Heart left ventricle (tissue), 13 donors: ENCODE measurements around the gene CCDC54.

Source experiments
- CTCF ChIP-seq, 12 donors: fragments of 200-600 bp; sonication (generic) in 4 of 12; IDR thresholded peaks; one replicate each; pipeline versions ENCODE4 v1.5.0 to v1.8.0; 2018 to 2022; ENCODE audit warnings: antibody characterized with exemption in 12 of 12, mild to moderate bottlenecking in 5 of 12
- POLR2A ChIP-seq, 2 donors: fragments of 450-650 bp; IDR thresholded peaks; one replicate each; pipeline ENCODE4 v1.6.1; 2017; ENCODE audit warnings: antibody characterized with exemption in 2 of 2, mild to moderate bottlenecking in 2 of 2, moderate library complexity in 2 of 2
- donor health status: ischemic (EF 13 %, LVEDD 7.1; RV severe dilation, severe dysfunction).
- donor health status: DM: no; HTN: yes; CAD: no.
- donor health status: DM: no; HTN: no; CAD: no.
- donor health status: ischemic (EF 25% LVEDD 6.9; RV normal size, moderate dysfunction).
- donor health status: ischemic (EF 25% LVEDD 5.7; RV mildly dilated, moderate dysfunction).
- donor health status: ischemic (EF 35%, LVEDD 5.7; RV mildly dilated, moderate dysfunction).
- donor health status: nonischemic (EF 11% LVEDD 7.7; RV severe dilation, severe dysfunction).
- donor health status: DM: yes; HTN: yes; CAD: no.
- donor health status: PGD.
- donor health status: ischemic (EF 29% LVEDD 5.4; RV normal size, mild dysfunction).
- donor health status: nonischemic (EF 23%, LVEDD 6.1; RV moderate dilation, normal function).

GRCh38 chr3:107345822-107346405, 31.3 kb upstream of the CCDC54 start:
- TF ChIP-seq CTCF (IDR thresholded peaks at IDR 0.05) (no peak), POLR2A (IDR thresholded peaks at IDR 0.05) (no peak)
